ENCODE results near the gene ECM1. TPM values are rescaled to one million over a fixed set of nuclear protein-coding genes. Genes with fewer than 3 reads are reported as not detected.

The ECM1 gene
- total RNA-seq, 1 experiment from 2014 or later = 1.4 TPM

DNA sequence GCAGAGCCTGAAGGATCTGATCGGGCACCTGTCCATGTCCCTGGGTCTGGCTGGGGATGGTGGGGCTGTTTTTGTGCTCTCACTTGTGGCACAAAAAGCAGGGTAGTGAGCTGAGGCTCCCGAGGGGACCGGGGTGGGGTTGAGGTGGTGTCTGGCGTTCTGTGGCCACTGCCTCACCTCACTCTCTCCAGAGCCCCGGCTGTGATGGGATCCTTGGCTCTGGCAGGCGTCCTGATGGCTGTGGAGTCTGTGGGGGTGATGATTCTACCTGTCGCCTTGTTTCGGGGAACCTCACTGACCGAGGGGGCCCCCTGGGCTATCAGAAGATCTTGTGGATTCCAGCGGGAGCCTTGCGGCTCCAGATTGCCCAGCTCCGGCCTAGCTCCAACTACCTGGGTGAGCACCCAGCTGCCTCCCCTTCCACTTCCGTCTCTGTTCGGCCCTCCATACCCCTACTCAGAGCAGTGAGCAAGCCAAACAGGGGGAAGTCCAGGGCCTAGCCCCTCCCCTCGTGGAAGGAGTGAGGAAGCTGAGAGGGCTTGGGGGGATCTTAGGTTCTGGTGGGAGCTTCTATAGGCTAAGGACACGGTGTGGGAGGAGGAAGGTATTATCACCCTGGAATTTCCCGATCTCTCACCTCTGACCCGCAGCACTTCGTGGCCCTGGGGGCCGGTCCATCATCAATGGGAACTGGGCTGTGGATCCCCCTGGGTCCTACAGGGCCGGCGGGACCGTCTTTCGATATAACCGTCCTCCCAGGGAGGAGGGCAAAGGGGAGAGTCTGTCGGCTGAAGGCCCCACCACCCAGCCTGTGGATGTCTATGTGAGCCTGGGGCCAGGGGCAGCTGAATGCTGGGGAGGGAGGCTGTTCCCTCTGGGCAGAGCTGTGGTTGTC, 48.3 kb downstream of the ECM1 start:
- H3K9me3 ChIP-seq (ENCODE audit: control insufficient read depth, low read depth, low read length) = no peaks in the 10 kb centered on the region
- no peak overlapping the region for H3K23ac ChIP-seq (ENCODE audit: insufficient read length, low read depth, low read length)
- H4K20me1 ChIP-seq (ENCODE audit: control insufficient read depth, insufficient read depth, insufficient read length) = no peaks in the 10 kb centered on the region
- peak; percentile 33 for DNase-seq
- no CpG with 5 or more reads among the region's 26 CpGs for WGBS (ENCODE audit: extremely low coverage, insufficient read length, low lambda C conversion rate)
- H4K91ac ChIP-seq (ENCODE audit: insufficient read length, low read depth, low read length) = no peak overlapping the region
- Mint-ChIP-seq H3K4me3 (no peak overlapping the region), H3K27ac (peak overlapping the region in 2 of 3 experiments; percentile 24 to 72; a peak in 1 of 7 replicates), H3K9me3 (no peaks in the 10 kb centered on the region), H3K4me1 (peaks cover 22 to 41% of the 10 kb centered on the region in 2 experiments), H3K27me3 (ENCODE audit: low read depth) (peaks cover 5% of the 10 kb centered on the region), H3K36me3 (ENCODE audit: insufficient read depth in 1 of 3, low read depth in 3 of 3) (peaks cover 3 to 5% (median 5%) of the 10 kb centered on the region in 3 experiments; a peak in 5 of 7 replicates)
- H2AK5ac ChIP-seq (ENCODE audit: insufficient read length, low read length) = no peak overlapping the region
- no peaks in the 10 kb centered on the region for H3K27me3 ChIP-seq (ENCODE audit: insufficient read depth, low read length)
- no peak overlapping the region for H2AFZ ChIP-seq (ENCODE audit: low read length)
- no peak overlapping the region for H2BK12ac ChIP-seq (ENCODE audit: insufficient read length, low read depth, low read length)
- no peaks in the 10 kb centered on the region for H3K79me1 ChIP-seq (ENCODE audit: insufficient read depth, low read depth, low read length, poor library complexity, severe bottlenecking)
- no peak overlapping the region for H2BK5ac ChIP-seq (ENCODE audit: insufficient read length, low read length)
- TF ChIP-seq, protein P1, sequence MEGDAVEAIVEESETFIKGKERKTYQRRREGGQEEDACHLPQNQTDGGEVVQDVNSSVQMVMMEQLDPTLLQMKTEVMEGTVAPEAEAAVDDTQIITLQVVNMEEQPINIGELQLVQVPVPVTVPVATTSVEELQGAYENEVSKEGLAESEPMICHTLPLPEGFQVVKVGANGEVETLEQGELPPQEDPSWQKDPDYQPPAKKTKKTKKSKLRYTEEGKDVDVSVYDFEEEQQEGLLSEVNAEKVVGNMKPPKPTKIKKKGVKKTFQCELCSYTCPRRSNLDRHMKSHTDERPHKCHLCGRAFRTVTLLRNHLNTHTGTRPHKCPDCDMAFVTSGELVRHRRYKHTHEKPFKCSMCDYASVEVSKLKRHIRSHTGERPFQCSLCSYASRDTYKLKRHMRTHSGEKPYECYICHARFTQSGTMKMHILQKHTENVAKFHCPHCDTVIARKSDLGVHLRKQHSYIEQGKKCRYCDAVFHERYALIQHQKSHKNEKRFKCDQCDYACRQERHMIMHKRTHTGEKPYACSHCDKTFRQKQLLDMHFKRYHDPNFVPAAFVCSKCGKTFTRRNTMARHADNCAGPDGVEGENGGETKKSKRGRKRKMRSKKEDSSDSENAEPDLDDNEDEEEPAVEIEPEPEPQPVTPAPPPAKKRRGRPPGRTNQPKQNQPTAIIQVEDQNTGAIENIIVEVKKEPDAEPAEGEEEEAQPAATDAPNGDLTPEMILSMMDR (conservative IDR thresholded peaks at IDR 0.05) = no peak
- no peak overlapping the region for H2BK120ac ChIP-seq (ENCODE audit: low read depth, low read length, poor library complexity, severe bottlenecking)
- H3K14ac ChIP-seq (ENCODE audit: insufficient read depth, low read length) = no peak overlapping the region
- peaks cover 3% of the 10 kb centered on the region; the same call in 1 of the 2 replicates for H3K4me1 ChIP-seq (ENCODE audit: insufficient read depth, low read length)
- no peak overlapping the region for H3K18ac ChIP-seq (ENCODE audit: insufficient read length, low read depth, low read length)
- H4K8ac ChIP-seq (replicated peaks; ENCODE audit: insufficient read length, low read depth, low read length) = peak overlapping the region; percentile 67
- H2BK20ac ChIP-seq (ENCODE audit: low read depth, low read length, poor library complexity, severe bottlenecking) = no peak overlapping the region
- no peak overlapping the region for H2BK15ac ChIP-seq (ENCODE audit: low read depth, low read length)
- no peak overlapping the region for H3K4ac ChIP-seq (ENCODE audit: low read depth, low read length)
- H3K56ac ChIP-seq (ENCODE audit: insufficient read length, low read depth, low read length) = no peak overlapping the region
- H3K9ac ChIP-seq (ENCODE audit: extremely low read depth, insufficient read length, low read length) = no peak overlapping the region
- no peak overlapping the region for H3K27ac ChIP-seq (ENCODE audit: insufficient read length, low read depth, low read length)
- no peaks in the 10 kb centered on the region for H3K79me2 ChIP-seq (ENCODE audit: insufficient read depth, low read length)
- H4K5ac ChIP-seq (ENCODE audit: insufficient read length, low read depth, low read length) = no peak overlapping the region
- no peaks in the 10 kb centered on the region for H3K23me2 ChIP-seq (ENCODE audit: insufficient read length, low read depth, low read length, poor library complexity, severe bottlenecking)
- no peak overlapping the region for H3T11ph ChIP-seq (ENCODE audit: low read length)
- no peak overlapping the region for H3K4me2 ChIP-seq (ENCODE audit: insufficient read depth, insufficient read length, low read length)

Measured in H9 (cell line).